ENCODE results near the gene ITPK1.

Gene ITPK1

GRCh38 chr14:93042968-93043940, 72.5 kb downstream of the ITPK1 start:
- DNase-seq (ENCODE audit: low read depth): no peak

DNA sequence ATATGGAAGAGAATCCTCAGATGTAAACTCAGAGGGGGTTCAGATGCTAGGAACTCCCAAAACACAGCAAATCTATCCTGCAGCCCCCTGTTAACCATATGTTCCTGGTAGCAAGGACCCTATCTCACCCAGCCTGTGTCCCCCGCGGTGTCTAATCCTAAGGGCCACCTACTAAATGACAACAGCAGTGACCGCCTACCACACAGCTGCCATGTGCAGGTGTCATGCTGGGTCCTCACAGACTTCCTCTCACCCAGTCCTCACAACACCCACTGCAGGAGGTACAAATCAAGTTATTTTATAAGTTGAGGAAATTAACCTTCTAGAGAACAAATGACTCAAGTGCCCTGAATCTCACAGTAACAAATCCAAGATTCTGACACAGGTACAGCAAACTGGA, 73.9 kb downstream of the ITPK1 start:
- DNase-seq (ENCODE audit: low read depth): no peak

- no peak for DNase-seq (ENCODE audit: low read depth)
Observed at GRCh38 chr14:93040982-93041381, 74.7 kb downstream of the ITPK1 start.

GRCh38 chr14:93040443-93040842, 75.3 kb downstream of the ITPK1 start:
- no peak for DNase-seq (ENCODE audit: low read depth)

- no peak for DNase-seq (ENCODE audit: low read depth)
Observed at GRCh38 chr14:93039649-93040315, 75.9 kb downstream of the ITPK1 start.

- no peak for DNase-seq (ENCODE audit: low read depth)
Observed at GRCh38 chr14:93037351-93037750, 78.4 kb downstream of the ITPK1 start.

DNA sequence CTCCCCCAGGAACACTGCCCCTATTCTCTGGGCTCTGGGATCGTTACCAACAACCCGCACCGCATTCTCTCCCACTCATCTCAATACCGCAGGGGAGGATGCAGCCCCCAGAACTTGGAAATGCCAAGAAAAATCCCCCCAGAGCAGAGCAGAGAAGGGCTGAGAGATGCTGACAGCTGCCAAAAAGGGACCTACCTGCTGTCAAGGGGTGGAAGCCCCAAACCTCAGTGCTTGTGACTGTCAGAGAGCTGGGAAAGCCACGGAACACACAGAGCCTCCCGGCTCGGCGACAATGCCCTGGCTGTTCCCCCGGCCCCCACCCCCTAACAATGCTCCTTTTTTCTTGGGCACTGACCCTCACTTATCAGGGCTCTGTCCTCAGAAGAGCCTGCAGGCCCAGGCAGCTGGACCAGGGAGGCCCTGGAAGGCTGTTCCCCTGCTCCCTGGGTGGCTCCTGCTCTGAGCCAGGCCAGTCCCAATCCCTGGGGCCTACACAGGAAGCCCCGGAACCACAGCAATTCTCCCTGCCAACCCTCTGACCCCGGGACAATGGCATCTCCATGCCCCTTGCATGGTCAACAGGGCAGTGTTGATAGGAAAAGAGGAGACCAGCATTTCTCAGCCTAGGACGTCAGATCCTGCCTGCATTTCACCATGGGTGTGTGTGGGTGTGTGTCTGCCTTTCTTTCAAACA, 78.9 kb downstream of the ITPK1 start:
- DNase-seq (ENCODE audit: low read depth): no peak

GRCh38 chr14:93035917-93036651, 79.6 kb downstream of the ITPK1 start:
- DNase-seq (ENCODE audit: low read depth): no peak

DNA sequence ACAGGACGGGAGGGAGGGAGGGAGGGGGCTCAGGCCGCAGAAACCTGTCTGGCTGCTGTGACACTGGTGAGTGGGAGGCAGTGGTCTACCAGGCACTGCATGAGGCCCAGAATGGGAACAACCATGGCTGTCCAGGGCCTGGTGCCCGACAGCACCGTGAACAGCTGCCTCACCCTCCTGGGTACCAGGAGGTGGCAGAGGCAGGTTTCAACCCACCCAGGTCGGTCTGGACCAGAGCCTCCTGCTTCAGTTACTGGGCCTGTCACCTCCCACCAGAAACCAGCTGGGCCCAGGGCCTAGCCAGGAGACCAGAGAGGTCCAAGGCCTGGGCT, 80.2 kb downstream of the ITPK1 start:
- no peak for DNase-seq (ENCODE audit: low read depth)

GRCh38 chr14:93034671-93034994, 81.1 kb downstream of the ITPK1 start:
- no peak for DNase-seq (ENCODE audit: low read depth)

GRCh38 chr14:93033983-93034670, 81.6 kb downstream of the ITPK1 start:
- DNase-seq (ENCODE audit: low read depth): no peak

DNA sequence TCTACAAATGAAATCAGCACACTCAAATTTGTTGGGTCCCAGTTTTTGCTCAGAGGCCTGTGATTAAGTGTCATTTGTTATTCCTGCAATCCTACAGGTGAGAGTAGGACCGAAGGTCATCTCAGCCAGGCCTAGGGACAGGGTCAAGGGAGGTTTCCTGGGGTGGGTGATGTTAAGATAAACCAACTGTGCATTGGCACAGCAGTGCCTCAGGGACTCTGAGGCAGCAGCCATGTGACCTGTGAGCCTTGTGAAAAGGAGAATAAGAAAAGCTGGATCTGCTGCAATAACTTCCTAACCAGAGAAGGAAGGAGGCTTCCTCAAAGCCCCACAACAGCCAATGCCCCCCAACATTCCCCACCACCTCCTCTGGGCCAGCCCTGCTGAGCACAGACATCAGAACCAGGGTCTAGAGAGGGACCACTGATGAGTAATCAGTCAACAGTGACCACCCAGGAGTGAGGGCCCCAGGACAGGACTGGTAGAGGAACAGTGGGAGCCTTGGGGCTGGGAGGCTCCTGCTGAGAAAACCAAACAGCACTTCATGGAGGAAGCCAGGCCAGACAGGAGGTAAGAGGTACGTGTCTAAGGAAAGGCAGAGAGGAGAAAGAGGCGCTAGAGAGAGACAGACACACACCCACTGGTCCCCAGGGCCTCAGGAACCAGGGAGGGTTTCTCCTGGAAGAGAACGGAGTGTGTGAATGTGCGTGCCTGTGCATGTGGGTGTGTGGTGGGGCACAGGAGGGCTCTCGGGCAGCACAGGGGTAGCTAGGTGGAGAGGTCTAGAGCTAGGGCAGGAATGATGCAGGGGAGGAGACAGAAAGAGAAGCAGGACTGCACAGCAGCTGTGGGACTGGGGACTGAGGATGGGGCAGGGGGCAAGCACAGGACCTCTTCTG, 82.4 kb downstream of the ITPK1 start:
- no peak for DNase-seq (ENCODE audit: low read depth)

DNA sequence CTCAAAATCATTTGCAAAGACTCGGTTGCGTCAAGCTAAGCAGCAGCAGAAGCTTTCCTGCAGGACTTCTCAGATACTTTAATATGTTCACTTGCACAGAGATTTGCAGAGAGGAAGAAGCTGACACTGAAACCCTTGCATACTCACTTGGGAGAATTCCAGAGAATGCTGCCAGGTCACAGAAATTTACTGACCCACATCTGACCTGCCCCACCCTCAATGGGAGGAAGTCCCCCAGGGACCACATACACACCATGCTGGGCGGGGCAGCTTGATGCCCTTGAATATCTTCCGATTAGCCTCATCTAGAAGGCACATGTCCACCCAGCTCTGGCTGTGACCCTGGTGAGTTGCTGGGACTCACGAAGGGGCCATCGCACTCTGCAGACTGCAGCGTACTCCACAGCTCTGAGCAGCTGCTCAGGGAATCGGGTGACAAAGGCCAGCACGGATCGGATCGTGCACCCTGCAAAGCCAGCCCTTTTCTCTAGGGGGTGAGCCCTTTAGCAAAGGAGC, 83.2 kb downstream of the ITPK1 start:
- DNase-seq (ENCODE audit: low read depth): no peak

DNA sequence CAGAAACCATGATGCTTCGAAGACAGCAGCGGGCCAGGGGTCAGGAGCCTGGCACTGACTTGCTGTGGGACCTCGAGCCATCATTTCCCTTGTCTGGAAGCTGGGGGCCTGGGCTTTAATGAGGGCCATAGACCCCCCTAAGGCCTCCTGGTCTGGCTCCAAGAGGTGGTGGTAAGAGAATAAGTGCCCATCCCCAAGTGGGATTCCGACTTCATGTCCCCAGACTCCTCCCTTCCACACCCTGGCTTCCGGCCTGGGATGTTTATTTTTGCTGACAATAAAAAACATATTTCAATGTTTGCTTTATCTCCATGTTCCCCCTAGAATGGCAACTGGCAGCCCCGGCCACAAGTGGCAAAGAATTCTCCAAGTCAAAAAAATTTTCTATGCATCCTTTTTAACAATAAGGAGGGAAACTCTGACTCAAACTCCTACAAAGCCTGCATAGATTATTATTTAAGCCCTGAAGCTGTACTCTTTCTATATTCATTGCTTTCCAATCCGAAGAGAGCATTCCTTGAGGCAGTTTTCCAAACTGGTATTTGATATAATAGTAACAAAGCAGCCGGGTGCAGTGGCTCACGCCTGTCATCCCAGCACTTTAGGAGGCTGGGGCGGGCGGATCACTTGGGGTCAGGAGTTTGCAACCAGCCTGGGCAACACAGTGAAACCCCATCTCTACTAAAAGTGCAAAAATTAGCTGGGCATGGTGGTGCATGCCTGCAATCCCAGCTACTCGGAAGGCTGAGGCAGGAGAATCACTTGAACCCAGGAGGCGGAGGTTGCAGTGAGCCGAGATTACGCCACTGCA, 84.0 kb downstream of the ITPK1 start:
- no peak for DNase-seq (ENCODE audit: low read depth)

- DNase-seq (ENCODE audit: low read depth): no peak
Observed at GRCh38 chr14:93030761-93031160, 85.0 kb downstream of the ITPK1 start.

DNA sequence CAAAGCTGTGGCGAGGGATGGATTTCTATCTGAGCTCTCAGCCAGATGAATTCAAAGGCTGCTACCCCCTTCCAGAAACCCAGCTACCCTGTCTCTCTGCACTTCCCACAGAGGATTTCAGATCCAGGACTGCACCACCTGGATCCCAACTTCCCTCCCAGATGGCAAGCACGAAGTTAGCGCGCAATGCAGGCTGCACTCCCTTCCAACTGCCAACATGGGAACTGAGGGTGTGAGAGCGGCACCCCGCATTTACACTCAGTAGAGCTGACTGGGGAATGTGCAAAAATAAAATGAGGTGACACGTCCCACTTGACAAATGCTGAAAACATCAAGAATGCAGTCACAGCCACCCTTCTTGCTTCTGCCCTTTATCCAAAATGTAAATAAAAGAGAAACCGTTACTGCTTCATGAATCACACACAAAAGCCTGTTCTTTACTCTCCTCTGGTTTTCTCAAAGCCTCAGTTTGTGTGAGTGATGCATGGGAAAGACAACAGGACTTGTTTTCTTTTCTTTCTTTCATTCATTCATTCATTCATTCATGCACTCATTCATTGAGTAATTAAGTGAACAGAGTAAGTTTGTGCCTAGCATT, 85.7 kb downstream of the ITPK1 start:
- DNase-seq (ENCODE audit: low read depth): no peak

- no peak for DNase-seq (ENCODE audit: low read depth)
Observed at GRCh38 chr14:93029417-93029816, 86.3 kb downstream of the ITPK1 start.

DNA sequence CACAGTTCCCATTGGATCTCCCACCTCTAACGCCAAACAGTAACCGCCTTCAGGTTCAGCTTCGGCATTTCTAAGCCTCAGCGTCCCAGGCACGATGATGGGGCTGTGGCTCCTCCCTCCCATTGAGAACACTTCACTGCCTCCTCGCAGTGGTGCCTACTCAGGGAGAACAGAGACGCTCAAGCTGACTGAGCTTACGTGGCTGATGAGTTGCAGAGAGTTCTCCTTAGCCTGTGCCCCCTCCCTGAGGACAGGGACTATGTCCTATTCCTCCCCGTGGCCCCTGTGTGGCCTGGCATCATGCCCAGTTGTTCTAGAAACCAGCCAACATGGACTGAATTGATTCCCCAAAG, 87.0 kb downstream of the ITPK1 start:
- DNase-seq (ENCODE audit: low read depth): no peak

Measured in activated T-helper 9 cell treated with anti-CD3 and anti-CD28 coated beads, Interleukin-2, amount 50 U/mL, for 16 hours (primary cell).